IPS DF 19.7 (cell line): ENCODE results near the gene NR3C2.

Source experiments
- DNase-seq: peaks from one replicate; pipeline ENCODE4 v3.0.0-alpha.2; 2013; ENCODE audit warnings: low read depth, low spot score

Gene NR3C2

DNA sequence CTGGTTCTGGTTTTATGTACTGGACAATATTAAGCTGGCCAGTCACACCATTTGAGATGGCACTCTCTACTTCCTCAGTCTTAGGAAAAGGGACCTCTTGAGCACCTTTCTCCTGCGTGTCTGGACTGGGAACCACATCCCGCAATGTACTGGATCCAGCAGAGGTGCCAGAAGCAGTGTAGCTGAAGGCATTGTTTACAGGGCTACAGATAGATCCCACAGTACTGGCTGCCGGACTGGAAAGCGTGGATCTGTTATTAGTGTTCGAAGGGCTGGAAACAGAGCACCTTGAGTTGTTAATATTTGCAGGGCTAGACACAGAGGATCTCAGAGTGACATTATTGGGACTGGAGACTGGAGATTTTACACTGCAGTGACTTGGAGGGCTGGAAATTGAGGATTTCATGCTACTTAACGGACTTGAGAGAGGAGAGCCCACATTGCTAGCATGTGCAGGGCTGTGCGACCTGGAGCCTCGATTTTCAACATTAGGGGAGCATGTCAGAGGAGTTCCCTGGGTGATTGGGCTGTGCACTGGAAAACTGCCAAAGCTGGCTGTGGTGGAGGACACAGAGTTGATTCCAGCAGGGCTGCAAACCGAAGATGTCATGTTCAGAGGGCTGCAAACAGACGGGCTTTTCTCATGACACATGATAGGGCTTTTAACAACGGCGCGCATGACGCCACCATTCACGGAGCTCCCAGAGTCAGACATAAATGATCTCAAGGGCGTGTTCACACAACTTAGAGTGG, 6.4 kb downstream of the NR3C2 start:
- DNase-seq: no peak

- DNase-seq: no peak
These were observed 8.0 kb downstream of the NR3C2 start for GRCh38 chr4:148434075-148434773.

GRCh38 chr4:148431401-148431800, 10.8 kb downstream of the NR3C2 start:
- DNase-seq: no peak

DNA sequence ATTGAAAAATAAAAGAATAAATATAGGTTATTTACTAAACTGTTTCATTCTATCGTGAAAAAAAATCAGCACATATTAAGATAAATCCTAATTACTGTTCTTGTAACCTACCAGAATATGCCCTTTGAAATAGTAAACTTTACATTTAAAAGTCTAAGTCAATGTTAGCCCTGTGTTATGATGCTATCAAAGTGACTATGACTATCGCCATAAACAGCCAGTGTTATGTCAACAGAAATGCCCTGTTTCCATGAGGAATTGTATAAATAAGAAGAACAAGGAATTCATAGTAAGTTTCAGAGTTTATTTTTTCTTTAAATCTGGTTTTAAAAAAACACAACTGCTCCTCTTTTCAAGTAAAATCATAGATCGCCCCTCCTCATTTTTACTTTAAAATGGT, 11.4 kb downstream of the NR3C2 start:
- no peak for DNase-seq

- DNase-seq: no peak
These were observed 13.0 kb downstream of the NR3C2 start for GRCh38 chr4:148429206-148429605.

DNA sequence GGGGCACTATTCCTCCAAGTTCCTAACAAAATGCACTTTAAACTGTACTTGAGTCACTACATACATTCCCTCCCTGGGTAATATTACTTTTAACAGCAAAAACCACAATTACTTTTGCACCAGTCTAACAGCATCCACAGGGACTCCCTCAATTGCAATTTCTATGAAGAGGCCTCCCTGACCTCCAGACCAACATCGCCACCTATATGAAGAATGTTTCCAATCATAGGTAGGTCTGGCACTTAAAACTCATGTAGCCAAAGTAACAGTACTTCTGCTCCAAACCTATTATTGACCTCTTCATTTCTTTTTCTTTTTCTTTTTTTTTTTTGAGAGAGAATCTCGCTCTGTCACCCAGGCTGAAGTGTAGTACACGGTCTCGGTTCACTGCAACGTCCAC, 15.6 kb downstream of the NR3C2 start:
- DNase-seq: no peak

DNA sequence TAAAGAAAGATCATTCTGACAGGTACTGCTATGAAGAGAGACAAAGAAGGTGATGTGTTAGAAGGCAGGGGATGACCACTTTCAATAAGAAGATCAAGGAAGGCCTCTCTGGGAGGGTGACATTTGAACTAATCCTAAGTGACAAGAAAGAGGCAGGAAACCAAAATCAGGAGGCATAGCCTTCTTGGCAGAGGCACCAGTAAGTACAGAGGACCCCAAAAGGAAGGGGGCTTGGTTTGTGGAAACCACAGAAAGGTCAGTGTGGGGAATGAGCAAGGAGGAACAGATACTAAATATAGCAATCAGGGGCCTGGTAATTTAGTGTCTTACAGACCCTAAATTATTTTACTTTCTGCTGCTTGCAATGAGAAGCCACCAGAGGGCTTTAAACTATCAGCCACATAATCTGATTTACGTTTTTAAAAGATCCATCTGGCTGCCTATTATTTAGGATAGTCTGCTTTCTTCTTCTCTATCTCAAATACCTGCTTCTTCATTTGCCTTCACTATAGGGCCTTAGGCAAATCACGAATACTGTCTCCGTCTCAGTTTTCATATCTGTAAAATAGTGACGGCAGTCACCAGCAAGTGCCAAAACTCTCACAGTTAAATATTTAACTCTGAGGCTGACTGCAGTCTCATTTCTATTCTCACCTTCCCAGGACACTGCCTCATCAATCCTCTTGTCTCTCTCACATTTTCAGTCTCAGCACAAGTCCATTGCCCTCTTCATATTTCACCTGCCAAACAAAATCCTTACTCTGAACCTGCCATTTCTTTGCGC, 16.7 kb downstream of the NR3C2 start:
- DNase-seq: no peak

DNA sequence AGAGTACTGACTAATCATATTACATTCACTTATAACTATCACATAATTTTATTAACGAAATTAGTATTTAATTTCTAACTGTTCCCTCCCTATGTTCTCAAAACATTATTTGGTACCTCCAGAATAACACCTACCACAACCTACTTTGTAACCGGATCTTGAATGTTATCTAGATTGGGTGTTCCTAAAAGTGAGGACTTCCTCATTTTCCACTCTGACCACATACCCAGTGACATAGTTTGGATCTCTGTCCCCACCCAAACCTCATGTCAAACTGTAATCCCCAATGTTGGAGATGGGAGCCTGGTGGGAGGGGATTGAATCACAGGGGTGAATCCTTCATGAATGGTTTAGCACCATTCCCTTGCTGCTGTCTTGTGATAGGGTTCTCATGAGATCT, 21.8 kb downstream of the NR3C2 start:
- no peak for DNase-seq

- DNase-seq: no peak
These were observed 26.7 kb downstream of the NR3C2 start for GRCh38 chr4:148415500-148415899.

GRCh38 chr4:148412460-148412994, 29.7 kb downstream of the NR3C2 start:
- DNase-seq: no peak

- DNase-seq: no peak
These were observed 36.9 kb downstream of the NR3C2 start for GRCh38 chr4:148405161-148405893.

- DNase-seq: no peak
These were observed 43.2 kb downstream of the NR3C2 start for GRCh38 chr4:148398988-148399387.

GRCh38 chr4:148397771-148398170, 44.4 kb downstream of the NR3C2 start:
- no peak for DNase-seq

- DNase-seq: no peak
These were observed 45.1 kb downstream of the NR3C2 start for GRCh38 chr4:148396986-148397673.

DNA sequence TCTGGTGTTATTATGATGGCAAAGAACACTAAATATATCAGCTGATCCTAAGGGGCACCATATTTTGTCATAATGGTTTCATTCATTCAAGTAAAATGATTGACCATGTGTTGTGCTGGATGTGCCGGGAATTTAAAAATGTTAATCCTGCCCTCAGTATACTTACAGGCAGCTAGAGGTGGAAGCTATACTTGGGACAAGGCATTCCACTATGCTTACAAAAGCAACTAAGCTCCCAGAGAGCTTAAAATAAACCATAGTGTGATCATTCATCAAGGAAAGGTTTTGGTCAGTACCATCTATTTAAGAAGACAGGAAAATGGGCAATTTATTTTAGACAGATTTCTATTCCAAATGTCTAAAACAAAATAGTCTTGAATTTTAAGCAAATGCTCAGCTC, 46.4 kb downstream of the NR3C2 start:
- DNase-seq: no peak

DNA sequence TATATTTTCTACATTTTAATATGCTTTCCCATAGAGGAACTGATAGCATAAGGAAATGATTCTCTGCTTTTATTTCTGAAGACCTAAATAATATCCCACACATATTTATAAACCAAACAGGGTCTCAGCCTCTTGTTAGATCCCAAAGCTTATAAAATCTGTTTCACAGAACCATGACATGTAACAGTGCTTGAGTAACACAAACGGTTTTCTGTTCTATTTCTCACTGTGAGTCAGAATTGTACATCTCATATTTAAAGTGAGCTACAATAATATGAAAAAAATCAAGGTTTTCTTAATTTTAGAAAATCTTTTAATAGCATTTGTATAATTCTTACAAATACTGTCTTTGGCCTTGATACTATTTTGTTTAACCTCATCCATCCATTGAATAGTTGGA, 51.2 kb downstream of the NR3C2 start:
- DNase-seq: no peak

- DNase-seq: no peak
These were observed 51.9 kb downstream of the NR3C2 start for GRCh38 chr4:148390311-148390710.

DNA sequence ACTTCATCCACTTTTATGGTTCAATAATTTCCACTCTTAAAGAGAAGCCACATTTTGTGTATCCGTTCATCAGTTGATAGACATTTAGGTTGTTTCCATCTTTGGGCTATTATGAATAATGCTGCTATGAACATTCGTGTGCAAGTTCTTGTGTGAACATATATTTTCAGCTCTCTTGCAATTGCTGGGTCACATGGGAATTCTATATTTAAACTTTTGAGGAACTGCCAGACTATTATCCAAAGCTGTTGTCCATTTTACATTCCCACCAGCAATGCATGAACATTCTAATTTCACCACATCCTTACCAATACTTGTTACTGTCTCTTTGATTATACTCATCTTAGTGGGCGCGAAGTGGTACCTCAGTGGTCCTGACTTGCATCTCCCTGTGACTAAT, 61.9 kb downstream of the NR3C2 start:
- DNase-seq: no peak

GRCh38 chr4:148376151-148376550, 66.1 kb downstream of the NR3C2 start:
- no peak for DNase-seq

DNA sequence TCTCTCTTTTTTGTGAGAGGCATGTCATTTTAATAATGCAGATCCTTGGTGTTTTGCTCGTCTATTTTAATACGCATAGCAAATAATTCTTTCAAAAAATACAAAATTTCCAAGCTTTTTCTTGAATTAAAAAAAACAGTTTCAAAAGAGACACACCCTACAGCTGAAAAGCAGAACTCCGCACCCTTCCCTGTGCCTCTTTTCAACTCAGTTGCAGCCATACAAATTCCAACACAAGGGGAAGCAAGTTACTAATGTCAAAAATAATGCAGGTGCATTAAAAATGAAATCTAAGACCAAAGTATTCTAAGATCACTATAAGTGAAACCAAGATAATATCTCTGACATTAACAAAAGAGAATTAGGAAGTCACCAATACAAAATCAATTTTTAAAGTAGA, 66.6 kb downstream of the NR3C2 start:
- DNase-seq: no peak

- DNase-seq: no peak
These were observed 69.1 kb downstream of the NR3C2 start for GRCh38 chr4:148373093-148373492.
